COLO668 (cell line): ENCODE data around the gene NCOR1.
"Not testable (repeated sequence)": the region's sequence is repeated elsewhere in the genome, so short reads cannot be mapped to it uniquely, and the experiment has no call there.

Source experiments
- DNase-seq: peaks from one replicate; lab custom pipeline; 2025; ENCODE audit not compliant: unreplicated experiment; lab: John Stamatoyannopoulos, UW

The NCOR1 gene

GRCh38 chr17:16215965-16216316 lies 607 bp upstream of the NCOR1 start:
- peak; percentile 75 for DNase-seq

- DNase-seq: peak; percentile 52
These were observed 397 bp downstream of the NCOR1 start for GRCh38 chr17:16215002-16215272.

GRCh38 chr17:16214190-16215001 lies 938 bp downstream of the NCOR1 start:
- no peak for DNase-seq

GRCh38 chr17:16212793-16213192 lies 2.5 kb downstream of the NCOR1 start:
- DNase-seq: no peak

- no peak for DNase-seq
These were observed 3.7 kb downstream of the NCOR1 start for GRCh38 chr17:16211590-16211989.

GRCh38 chr17:16204763-16205162 lies 10.6 kb downstream of the NCOR1 start:
- DNase-seq: not testable (repeated sequence)

GRCh38 chr17:16202554-16203500 lies 12.5 kb downstream of the NCOR1 start:
- not testable (repeated sequence) for DNase-seq

GRCh38 chr17:16201693-16202131 lies 13.6 kb downstream of the NCOR1 start:
- not testable (repeated sequence) for DNase-seq

GRCh38 chr17:16199093-16199492 lies 16.2 kb downstream of the NCOR1 start:
- no peak for DNase-seq

- DNase-seq: no peak
These were observed 18.1 kb downstream of the NCOR1 start for GRCh38 chr17:16197276-16197675.

- not testable (repeated sequence) for DNase-seq
These were observed 21.0 kb downstream of the NCOR1 start for GRCh38 chr17:16194307-16194835.

GRCh38 chr17:16191604-16192003 lies 23.7 kb downstream of the NCOR1 start:
- DNase-seq: no peak

- no peak for DNase-seq
These were observed 24.5 kb downstream of the NCOR1 start for GRCh38 chr17:16190703-16191360.

- DNase-seq: no peak
These were observed 25.5 kb downstream of the NCOR1 start for GRCh38 chr17:16189791-16190348.

GRCh38 chr17:16187642-16188041 lies 27.7 kb downstream of the NCOR1 start:
- DNase-seq: no peak

GRCh38 chr17:16181581-16181980 lies 33.8 kb downstream of the NCOR1 start:
- DNase-seq: no peak

- no peak for DNase-seq
These were observed 36.5 kb downstream of the NCOR1 start for GRCh38 chr17:16178836-16179235.

- peak; percentile 42 for DNase-seq
These were observed 43.7 kb downstream of the NCOR1 start for GRCh38 chr17:16171613-16172012.

GRCh38 chr17:16166766-16167165 lies 48.6 kb downstream of the NCOR1 start:
- not testable (repeated sequence) for DNase-seq

- DNase-seq: no peak
These were observed 56.6 kb downstream of the NCOR1 start for GRCh38 chr17:16158714-16159113.

- DNase-seq: no peak
These were observed 59.8 kb downstream of the NCOR1 start for GRCh38 chr17:16155536-16155935.
